Neural crest cell (in vitro differentiated cells): ENCODE results near the gene STAC3. TPM values are rescaled to one million over a fixed set of nuclear protein-coding genes. Genes with fewer than 3 reads are reported as not detected.

ENCODE experiments used
- DNase-seq: peaks from one replicate; pipeline ENCODE4 v3.0.0; 2021; ENCODE audit warnings: low read depth, mixed read lengths, low spot score
- H3K27ac Mint-ChIP-seq: one replicate; pipeline ENCODE4 v1.8.0; 2021; ENCODE audit warnings: mild to moderate bottlenecking, mixed read lengths; ENCODE audit not compliant: unreplicated experiment
- H3K27me3 Mint-ChIP-seq: 2 replicates; pipeline ENCODE4 v1.8.0; 2021; ENCODE audit warnings: low read depth, mild to moderate bottlenecking, mixed read lengths
- H3K36me3 Mint-ChIP-seq: 2 replicates; pipeline ENCODE4 v1.8.0; 2021; ENCODE audit warnings: low read depth, mild to moderate bottlenecking, mixed read lengths
- H3K4me1 Mint-ChIP-seq: 2 replicates; pipeline ENCODE4 v1.8.0; 2021; ENCODE audit warnings: mixed read lengths
- H3K4me3 Mint-ChIP-seq: one replicate; pipeline ENCODE4 v1.8.0; 2021; ENCODE audit warnings: mild to moderate bottlenecking, mixed read lengths
- H3K9me3 Mint-ChIP-seq: 2 replicates; pipeline ENCODE4 v1.8.0; 2021; ENCODE audit warnings: mixed read lengths
- total RNA-seq: library from RNA; stranded (reverse); gene quantifications from 2 replicates; pipeline ENCODE4 v1.2.1, GENCODE V29; 2021
- TF ChIP-seq, protein P1 (sequence below): fragments of 200-600 bp; sonication (generic); conservative IDR thresholded peaks from 2 replicates; pipeline ENCODE4 v1.5.0; 2021; ENCODE audit warnings: antibody characterized with exemption, mild to moderate bottlenecking

The STAC3 gene
- total RNA-seq, 1 donor from 2014 or later, result 3.8 TPM

DNA sequence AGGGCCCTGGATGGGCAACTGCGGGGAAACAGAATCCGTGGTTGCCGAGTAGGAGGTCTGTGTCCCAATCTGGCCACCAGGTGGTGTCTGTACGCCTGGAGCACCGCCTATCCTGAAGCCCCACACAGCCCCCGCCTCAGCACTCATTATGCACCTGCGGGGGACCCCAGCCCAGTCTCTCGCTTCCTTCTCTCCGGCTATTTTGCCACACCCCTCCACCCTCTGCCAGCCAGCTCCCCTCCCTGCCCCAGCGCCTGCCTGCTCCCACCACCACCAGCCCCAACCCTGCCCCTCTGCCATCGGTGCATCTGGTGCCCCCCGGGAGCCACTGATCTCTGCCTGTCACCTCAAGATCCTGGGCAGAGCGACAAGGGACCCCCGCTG is 36.6 kb downstream of the STAC3 start:
- Mint-ChIP-seq H3K4me1 (peaks cover 39% of the 10 kb centered on the region), H3K9me3 (no peaks in the 10 kb centered on the region), H3K4me3 (peak overlapping the region; percentile 85), H3K27me3 (peaks cover 61% of the 10 kb centered on the region), H3K27ac (no peak overlapping the region), H3K36me3 (no peaks in the 10 kb centered on the region)
- DNase-seq, result peak; percentile 71
- TF ChIP-seq, protein P1, sequence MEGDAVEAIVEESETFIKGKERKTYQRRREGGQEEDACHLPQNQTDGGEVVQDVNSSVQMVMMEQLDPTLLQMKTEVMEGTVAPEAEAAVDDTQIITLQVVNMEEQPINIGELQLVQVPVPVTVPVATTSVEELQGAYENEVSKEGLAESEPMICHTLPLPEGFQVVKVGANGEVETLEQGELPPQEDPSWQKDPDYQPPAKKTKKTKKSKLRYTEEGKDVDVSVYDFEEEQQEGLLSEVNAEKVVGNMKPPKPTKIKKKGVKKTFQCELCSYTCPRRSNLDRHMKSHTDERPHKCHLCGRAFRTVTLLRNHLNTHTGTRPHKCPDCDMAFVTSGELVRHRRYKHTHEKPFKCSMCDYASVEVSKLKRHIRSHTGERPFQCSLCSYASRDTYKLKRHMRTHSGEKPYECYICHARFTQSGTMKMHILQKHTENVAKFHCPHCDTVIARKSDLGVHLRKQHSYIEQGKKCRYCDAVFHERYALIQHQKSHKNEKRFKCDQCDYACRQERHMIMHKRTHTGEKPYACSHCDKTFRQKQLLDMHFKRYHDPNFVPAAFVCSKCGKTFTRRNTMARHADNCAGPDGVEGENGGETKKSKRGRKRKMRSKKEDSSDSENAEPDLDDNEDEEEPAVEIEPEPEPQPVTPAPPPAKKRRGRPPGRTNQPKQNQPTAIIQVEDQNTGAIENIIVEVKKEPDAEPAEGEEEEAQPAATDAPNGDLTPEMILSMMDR, result peak; percentile 77

DNA sequence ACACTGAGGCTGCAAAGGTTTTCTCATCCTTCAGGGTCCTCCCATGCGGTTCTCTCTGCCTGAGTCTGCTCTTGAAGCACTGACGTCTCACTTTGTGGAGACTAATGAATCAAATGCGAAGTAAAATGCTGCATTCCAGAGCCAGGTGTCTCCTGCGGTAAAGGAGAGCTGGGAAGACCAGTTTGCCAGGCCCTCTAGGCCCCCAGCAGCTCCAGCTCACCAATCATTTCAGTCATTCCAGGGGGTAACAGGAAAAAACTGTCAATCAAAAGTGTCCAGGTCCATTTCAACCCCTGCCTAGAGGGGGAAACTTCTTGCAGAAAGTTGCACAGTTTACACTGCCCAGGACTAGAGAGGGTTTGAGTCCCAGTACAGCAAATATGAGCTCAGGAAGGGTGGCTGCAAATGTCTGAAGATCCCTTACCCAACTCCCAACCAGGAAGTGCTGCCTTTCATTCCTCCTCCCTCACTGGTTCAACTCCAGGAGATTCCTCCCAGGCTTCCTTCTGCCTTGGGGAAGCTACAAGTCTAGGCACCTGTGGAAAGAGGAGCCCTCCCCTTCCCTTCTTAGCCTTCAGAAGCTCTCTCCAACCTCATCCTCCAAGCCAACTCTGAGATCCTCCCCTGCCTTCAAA is 37.1 kb downstream of the STAC3 start:
- no peak for DNase-seq
- Mint-ChIP-seq H3K27me3 (peaks cover 55% of the 10 kb centered on the region), H3K4me3 (peak overlapping the region; percentile 85), H3K4me1 (peaks cover 35% of the 10 kb centered on the region), H3K27ac (no peak overlapping the region), H3K36me3 (no peaks in the 10 kb centered on the region), H3K9me3 (no peaks in the 10 kb centered on the region)
- TF ChIP-seq, protein P1, result no peak

DNA sequence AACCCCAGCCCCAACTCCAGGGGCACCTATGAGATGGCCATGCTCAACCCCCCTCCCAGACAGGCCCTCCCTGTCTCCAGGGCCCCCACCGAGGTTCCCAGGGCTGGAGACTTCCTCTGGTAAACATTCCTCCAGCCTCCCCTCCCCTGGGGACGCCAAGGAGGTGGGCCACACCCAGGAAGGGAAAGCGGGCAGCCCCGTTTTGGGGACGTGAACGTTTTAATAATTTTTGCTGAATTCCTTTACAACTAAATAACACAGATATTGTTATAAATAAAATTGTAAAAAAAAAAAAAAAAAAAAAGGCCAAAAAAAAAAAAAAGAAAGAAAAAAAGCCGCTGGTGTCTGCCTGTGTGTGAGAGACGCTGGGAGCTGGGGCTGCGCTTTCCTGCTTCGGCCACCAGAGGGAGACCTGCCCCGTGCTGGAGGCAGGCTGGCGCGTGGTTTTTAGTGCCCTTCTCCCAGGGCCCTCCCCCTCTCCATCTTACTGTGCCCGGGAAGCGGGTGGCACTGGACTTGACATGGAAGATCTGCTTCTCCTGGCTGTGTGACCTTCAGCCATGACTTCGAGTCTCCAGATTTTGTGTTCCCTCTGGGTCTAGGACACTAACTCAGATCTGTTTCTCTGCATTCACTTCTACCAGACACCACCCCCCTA is 37.8 kb downstream of the STAC3 start:
- peak; percentile 87 for DNase-seq
- Mint-ChIP-seq H3K27me3 (peaks cover 49% of the 10 kb centered on the region), H3K27ac (no peak overlapping the region), H3K4me1 (peaks cover 28% of the 10 kb centered on the region), H3K9me3 (no peaks in the 10 kb centered on the region), H3K36me3 (no peaks in the 10 kb centered on the region), H3K4me3 (peak overlapping the region; percentile 42)
- TF ChIP-seq, protein P1, result peak; percentile 93

DNA sequence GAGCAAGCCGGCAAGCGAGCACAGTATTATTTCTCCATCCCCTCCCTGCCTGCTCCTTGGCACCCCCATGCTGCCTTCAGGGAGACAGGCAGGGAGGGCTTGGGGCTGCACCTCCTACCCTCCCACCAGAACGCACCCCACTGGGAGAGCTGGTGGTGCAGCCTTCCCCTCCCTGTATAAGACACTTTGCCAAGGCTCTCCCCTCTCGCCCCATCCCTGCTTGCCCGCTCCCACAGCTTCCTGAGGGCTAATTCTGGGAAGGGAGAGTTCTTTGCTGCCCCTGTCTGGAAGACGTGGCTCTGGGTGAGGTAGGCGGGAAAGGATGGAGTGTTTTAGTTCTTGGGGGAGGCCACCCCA is 38.3 kb downstream of the STAC3 start:
- Mint-ChIP-seq H3K4me3 (no peak overlapping the region), H3K27ac (no peak overlapping the region), H3K27me3 (peaks cover 43% of the 10 kb centered on the region), H3K9me3 (no peaks in the 10 kb centered on the region), H3K36me3 (no peaks in the 10 kb centered on the region), H3K4me1 (peaks cover 27% of the 10 kb centered on the region)
- no peak for DNase-seq
- TF ChIP-seq, protein P1, result no peak

DNA sequence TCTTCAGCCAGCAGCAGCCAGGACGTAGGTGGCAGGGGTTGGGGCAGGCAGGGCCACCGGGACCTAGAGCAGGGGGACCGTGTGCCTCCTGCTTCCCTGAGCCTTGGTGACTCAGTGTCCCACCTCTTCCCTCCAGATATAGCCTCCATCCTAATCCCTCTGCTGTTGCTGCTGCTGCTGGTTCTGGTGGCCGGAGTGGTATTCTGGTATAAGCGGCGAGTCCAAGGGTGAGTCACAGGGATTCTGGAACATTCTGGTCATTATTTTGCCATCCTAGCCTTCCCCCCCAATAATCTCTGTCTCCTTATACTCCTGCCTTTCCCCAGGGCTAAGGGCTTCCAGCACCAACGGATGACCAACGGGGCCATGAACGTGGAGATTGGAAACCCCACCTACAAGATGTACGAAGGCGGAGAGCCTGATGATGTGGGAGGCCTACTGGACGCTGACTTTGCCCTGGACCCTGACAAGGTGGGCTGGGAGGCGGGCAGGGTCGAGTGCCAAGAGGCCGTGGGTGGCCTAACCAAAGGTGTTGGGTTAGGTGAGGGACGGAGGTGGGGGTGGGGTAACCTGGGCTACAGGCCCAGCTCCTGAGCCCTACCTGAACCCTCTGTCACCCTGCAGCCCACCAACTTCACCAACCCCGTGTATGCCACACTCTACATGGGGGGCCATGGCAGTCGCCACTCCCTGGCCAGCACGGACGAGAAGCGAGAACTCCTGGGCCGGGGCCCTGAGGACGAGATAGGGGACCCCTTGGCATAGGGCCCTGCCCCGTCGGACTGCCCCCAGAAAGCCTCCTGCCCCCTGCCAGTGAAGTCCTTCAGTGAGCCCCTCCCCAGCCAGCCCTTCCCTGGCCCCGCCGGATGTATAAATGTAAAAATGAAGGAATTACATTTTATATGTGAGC is 38.9 kb downstream of the STAC3 start:
- Mint-ChIP-seq H3K27ac (no peak overlapping the region), H3K27me3 (peaks cover 37% of the 10 kb centered on the region)
- TF ChIP-seq, protein P1, result no peak

More for the DNA sequence above, 38.9 kb downstream of the STAC3 start:
- no peak for DNase-seq
- Mint-ChIP-seq H3K4me1 (peaks cover 21% of the 10 kb centered on the region), H3K36me3 (no peaks in the 10 kb centered on the region), H3K4me3 (no peak overlapping the region), H3K9me3 (no peaks in the 10 kb centered on the region)
